Astrocyte of the cerebellum (primary cell): ENCODE data around the gene PRMT3.
"Not testable (repeated sequence)": the region's sequence is repeated elsewhere in the genome, so short reads cannot be mapped to it uniquely, and the experiment has no call there.

Experiments
- DNase-seq: peaks from one replicate; pipeline ENCODE4 v3.0.0-alpha.2; 2011; ENCODE audit warnings: low read depth
- H3K4me3 ChIP-seq: 2 replicates; pipeline ENCODE4 v1.5.1; 2011; ENCODE audit warnings: mild to moderate bottlenecking, low read depth, low read length, moderate library complexity
- CTCF ChIP-seq: IDR thresholded peaks from 2 replicates; pipeline ENCODE4 v1.5.1; 2012; ENCODE audit warnings: low read length, low read depth, moderate library complexity, mild to moderate bottlenecking; ENCODE audit errors: missing control alignments
- in situ Hi-C: cut with HindIII; loops from 2 replicates; pipeline ENCODE4 v1.10.0; 2017; ENCODE audit warnings: low sequenced_read_pairs

The PRMT3 gene

GRCh38 chr11:20541503-20541902 is 154.0 kb downstream of the PRMT3 start:
- TF ChIP-seq CTCF, result no peak
- no peak overlapping the region for H3K4me3 ChIP-seq
- in situ Hi-C loops, result no loop called here
- no peak for DNase-seq

GRCh38 chr11:20544603-20545237 is 157.2 kb downstream of the PRMT3 start:
- H3K4me3 ChIP-seq, result no peak overlapping the region
- TF ChIP-seq CTCF, result no peak
- DNase-seq, result no peak
- in situ Hi-C loops, result no loop called here

GRCh38 chr11:20547411-20547810 is 159.9 kb downstream of the PRMT3 start:
- DNase-seq, result no peak
- no peak for TF ChIP-seq CTCF
- in situ Hi-C loops, result no loop called here
- no peak overlapping the region for H3K4me3 ChIP-seq

GRCh38 chr11:20551096-20551495 is 163.6 kb downstream of the PRMT3 start:
- no peak for TF ChIP-seq CTCF
- H3K4me3 ChIP-seq, result no peak overlapping the region
- in situ Hi-C loops, result no loop called here
- no peak for DNase-seq

GRCh38 chr11:20555783-20556182 is 168.3 kb downstream of the PRMT3 start:
- H3K4me3 ChIP-seq, result no peak overlapping the region
- DNase-seq, result no peak
- in situ Hi-C loops, result no loop called here
- no peak for TF ChIP-seq CTCF

GRCh38 chr11:20556396-20556795 is 168.9 kb downstream of the PRMT3 start:
- in situ Hi-C loops, DNase-seq, H3K4me3 ChIP-seq: not testable (repeated sequence)

- in situ Hi-C loops, result no loop called here
- TF ChIP-seq CTCF, result no peak
- DNase-seq, result no peak
- no peak overlapping the region for H3K4me3 ChIP-seq
Observed at GRCh38 chr11:20558741-20559140, 171.2 kb downstream of the PRMT3 start.
